Astrocyte (in vitro differentiated cells and primary cell): Measurements from ENCODE around the gene CYBA.

Source experiments
- EZH2 ChIP-seq: IDR thresholded peaks from 2 replicates; pipeline ENCODE4 v1.6.1; 2012; ENCODE audit warnings: mild to moderate bottlenecking, low read length, inconsistent platforms; ENCODE audit not compliant: insufficient read depth
- TF ChIP-seq, protein P1 (sequence below): IDR thresholded peaks from 2 replicates; pipeline ENCODE4 v1.5.1; 2011; ENCODE audit warnings: low read depth, mild to moderate bottlenecking, inconsistent platforms, low read length, moderate library complexity; ENCODE audit not compliant: insufficient read depth

DNA sequence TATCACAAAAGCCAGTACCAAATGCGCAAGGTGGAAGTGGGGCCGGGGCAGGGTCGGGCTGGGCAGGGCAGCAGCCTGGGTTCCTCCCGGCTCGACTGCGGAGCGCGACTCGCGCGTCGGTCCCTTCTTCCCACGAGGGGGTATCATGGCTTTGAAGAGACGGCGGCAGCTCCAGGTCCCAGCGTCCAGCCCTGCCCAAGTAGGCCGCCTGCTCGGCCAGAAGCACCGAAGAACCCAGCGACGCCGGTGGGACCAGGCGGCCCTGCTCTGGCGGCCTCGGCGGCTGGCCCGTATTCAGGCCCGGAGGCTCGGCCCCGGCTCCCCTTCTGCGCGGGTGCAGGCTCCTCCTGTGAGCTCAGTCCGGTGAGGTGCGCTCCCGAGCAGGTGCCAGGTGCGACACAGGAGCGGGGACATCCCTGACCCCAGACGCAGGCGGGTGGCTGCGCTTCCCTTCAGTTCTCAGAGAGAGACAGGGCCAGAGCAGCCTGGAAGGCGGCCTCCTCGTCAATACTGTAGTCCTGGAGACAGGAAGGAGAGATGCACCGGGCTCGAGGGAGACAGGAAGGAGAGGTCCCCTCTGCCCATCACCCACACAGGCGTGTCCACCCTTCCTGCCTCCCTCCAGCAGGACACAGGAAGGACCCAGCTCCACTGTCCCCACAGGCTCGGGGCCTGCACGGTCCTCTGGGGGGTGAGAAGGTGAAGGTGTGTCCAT, 46.4 kb upstream of the CYBA start:
- TF ChIP-seq, protein P1, sequence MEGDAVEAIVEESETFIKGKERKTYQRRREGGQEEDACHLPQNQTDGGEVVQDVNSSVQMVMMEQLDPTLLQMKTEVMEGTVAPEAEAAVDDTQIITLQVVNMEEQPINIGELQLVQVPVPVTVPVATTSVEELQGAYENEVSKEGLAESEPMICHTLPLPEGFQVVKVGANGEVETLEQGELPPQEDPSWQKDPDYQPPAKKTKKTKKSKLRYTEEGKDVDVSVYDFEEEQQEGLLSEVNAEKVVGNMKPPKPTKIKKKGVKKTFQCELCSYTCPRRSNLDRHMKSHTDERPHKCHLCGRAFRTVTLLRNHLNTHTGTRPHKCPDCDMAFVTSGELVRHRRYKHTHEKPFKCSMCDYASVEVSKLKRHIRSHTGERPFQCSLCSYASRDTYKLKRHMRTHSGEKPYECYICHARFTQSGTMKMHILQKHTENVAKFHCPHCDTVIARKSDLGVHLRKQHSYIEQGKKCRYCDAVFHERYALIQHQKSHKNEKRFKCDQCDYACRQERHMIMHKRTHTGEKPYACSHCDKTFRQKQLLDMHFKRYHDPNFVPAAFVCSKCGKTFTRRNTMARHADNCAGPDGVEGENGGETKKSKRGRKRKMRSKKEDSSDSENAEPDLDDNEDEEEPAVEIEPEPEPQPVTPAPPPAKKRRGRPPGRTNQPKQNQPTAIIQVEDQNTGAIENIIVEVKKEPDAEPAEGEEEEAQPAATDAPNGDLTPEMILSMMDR: no peak
- no peak for TF ChIP-seq EZH2
